Epithelial cell of esophagus (primary cell): ENCODE results near the gene LHX3.
A peak's percentile ranks its signal among the peaks of the same experiment; 100 is the strongest.

Source experiments
- DNase-seq: peaks from one replicate; pipeline ENCODE4 v3.0.0; 2010; ENCODE audit warnings: low read depth
- H3K4me3 ChIP-seq: 2 replicates; pipeline ENCODE4 v1.5.1; 2011; ENCODE audit warnings: mild to moderate bottlenecking, low read length, control low read depth
- CTCF ChIP-seq: IDR thresholded peaks from 2 replicates; pipeline ENCODE4 v1.5.1; 2011; ENCODE audit warnings: low read depth, mild to moderate bottlenecking, low read length, control low read depth, inconsistent platforms; ENCODE audit not compliant: insufficient read depth; ENCODE audit errors: missing control alignments

LHX3 gene

GRCh38 chr9:136245219-136246150, 40.6 kb upstream of the LHX3 start, which contains the start of gene QSOX2:
QSOX2 (minus strand) TSS chr9:136245812; CDS start chr9:136245803, 9 bp downstream.
- H3K4me3 ChIP-seq, result peak within 1 kb of the TSS; percentile 66
- peak; percentile 82 for DNase-seq
- TF ChIP-seq CTCF, result no peak

GRCh38 chr9:136244969-136245218, 40.0 kb upstream of the LHX3 start:
- no peak for DNase-seq
- no peak for TF ChIP-seq CTCF
- peak overlapping the region; percentile 66 for H3K4me3 ChIP-seq

GRCh38 chr9:136244122-136244968, 39.4 kb upstream of the LHX3 start:
- DNase-seq, result no peak
- H3K4me3 ChIP-seq, result peak overlapping the region; percentile 66
- TF ChIP-seq CTCF, result no peak

- peak; percentile 42 for DNase-seq
- TF ChIP-seq CTCF, result no peak
- H3K4me3 ChIP-seq, result no peak overlapping the region
These were observed 38.7 kb upstream of the LHX3 start for GRCh38 chr9:136243631-136244030.

GRCh38 chr9:136242918-136243525, 38.1 kb upstream of the LHX3 start:
- peak; percentile 38 for DNase-seq
- TF ChIP-seq CTCF, result peak; percentile 11
- no peak overlapping the region for H3K4me3 ChIP-seq

GRCh38 chr9:136242248-136242647, 37.3 kb upstream of the LHX3 start:
- no peak for TF ChIP-seq CTCF
- DNase-seq, result no peak
- H3K4me3 ChIP-seq, result no peak overlapping the region
